ENCODE results near the gene PODXL2. TPM values are rescaled to one million over a fixed set of nuclear protein-coding genes. Genes with fewer than 3 reads are reported as not detected.

Gene PODXL2
- total RNA-seq, 1 donor from 2014 or later = 25.7 TPM

- Mint-ChIP-seq H3K27ac (peak within 1 kb of the TSS; percentile 97), H3K36me3 (ENCODE audit: insufficient read depth) (no peaks in the 10 kb centered on the region), H3K4me1 (ENCODE audit: low read depth) (peaks cover 16% of the 10 kb centered on the region), H3K4me3 (ENCODE audit: low read depth) (peak within 1 kb of the TSS; percentile 91), H3K9me3 (ENCODE audit: low read depth) (no peaks in the 10 kb centered on the region), H3K27me3 (peaks cover 8% of the 10 kb centered on the region)
- peak; percentile 68 for DNase-seq (ENCODE audit: low spot score, unreplicated experiment)
- TF ChIP-seq CTCF (IDR thresholded peaks at IDR 0.05; ENCODE audit: unreplicated experiment) = no peak
Measured at GRCh38 chr3:127590593-127591465, 38.2 kb upstream of the PODXL2 start, which contains the start of gene TPRA1. Gene TPRA1 (minus strand): TSS chr3:127590733. CDS start chr3:127580146, 10,587 bp downstream.

GRCh38 chr3:127593178-127593577, 35.8 kb upstream of the PODXL2 start:
- Mint-ChIP-seq H3K27ac (no peak overlapping the region), H3K4me1 (ENCODE audit: low read depth) (peaks cover 19% of the 10 kb centered on the region), H3K36me3 (ENCODE audit: insufficient read depth) (no peaks in the 10 kb centered on the region), H3K4me3 (ENCODE audit: low read depth) (no peak overlapping the region), H3K27me3 (peaks cover 12% of the 10 kb centered on the region), H3K9me3 (ENCODE audit: low read depth) (no peaks in the 10 kb centered on the region)
- DNase-seq (ENCODE audit: low spot score, unreplicated experiment) = no peak
- no peak for TF ChIP-seq CTCF (IDR thresholded peaks at IDR 0.05; ENCODE audit: unreplicated experiment)

- DNase-seq (ENCODE audit: low spot score, unreplicated experiment) = no peak
- no peak for TF ChIP-seq CTCF (IDR thresholded peaks at IDR 0.05; ENCODE audit: unreplicated experiment)
- no peaks in the 10 kb centered on the region for H3K9me3 Mint-ChIP-seq (ENCODE audit: low read depth)
- no peak overlapping the region for H3K27ac Mint-ChIP-seq
- H3K36me3 Mint-ChIP-seq (ENCODE audit: insufficient read depth) = peaks cover 2% of the 10 kb centered on the region
- H3K4me1 Mint-ChIP-seq (ENCODE audit: low read depth) = peaks cover 20% of the 10 kb centered on the region
- H3K27me3 Mint-ChIP-seq = peaks cover 12% of the 10 kb centered on the region
- H3K4me3 Mint-ChIP-seq (ENCODE audit: low read depth) = no peak overlapping the region
Measured at GRCh38 chr3:127595303-127595702, 33.7 kb upstream of the PODXL2 start.

- Mint-ChIP-seq H3K27ac (no peak overlapping the region), H3K4me1 (ENCODE audit: low read depth) (peaks cover 15% of the 10 kb centered on the region), H3K4me3 (ENCODE audit: low read depth) (peak overlapping the region; percentile 37), H3K27me3 (peaks cover 12% of the 10 kb centered on the region), H3K36me3 (ENCODE audit: insufficient read depth) (peaks cover 9% of the 10 kb centered on the region), H3K9me3 (ENCODE audit: low read depth) (no peaks in the 10 kb centered on the region)
- TF ChIP-seq CTCF (IDR thresholded peaks at IDR 0.05; ENCODE audit: unreplicated experiment) = no peak
- no peak for DNase-seq (ENCODE audit: low spot score, unreplicated experiment)
Measured at GRCh38 chr3:127597020-127597771, 31.8 kb upstream of the PODXL2 start.

- Mint-ChIP-seq H3K9me3 (ENCODE audit: low read depth) (no peaks in the 10 kb centered on the region), H3K4me3 (ENCODE audit: low read depth) (peak overlapping the region; percentile 82), H3K4me1 (ENCODE audit: low read depth) (peaks cover 18% of the 10 kb centered on the region), H3K27me3 (peaks cover 9% of the 10 kb centered on the region), H3K36me3 (ENCODE audit: insufficient read depth) (peaks cover 15% of the 10 kb centered on the region), H3K27ac (peak overlapping the region; percentile 95)
- no peak for TF ChIP-seq CTCF (IDR thresholded peaks at IDR 0.05; ENCODE audit: unreplicated experiment)
- DNase-seq (ENCODE audit: low spot score, unreplicated experiment) = no peak
Measured at GRCh38 chr3:127598841-127599570, 30.0 kb upstream of the PODXL2 start.

All from progenitor cell of endocrine pancreas (in vitro differentiated cells).